HG03139 (cell line): ENCODE measurements around the gene STIL.

ENCODE experiments used
- ATAC-seq: cut with Tn5 transposase; IDR thresholded peaks from one replicate; pipeline ENCODE4 v1.9.1; 2021; ENCODE audit not compliant: unreplicated experiment

Gene STIL

GRCh38 chr1:47238935-47239592 lies 74.9 kb downstream of the STIL start:
- no peak for ATAC-seq

DNA sequence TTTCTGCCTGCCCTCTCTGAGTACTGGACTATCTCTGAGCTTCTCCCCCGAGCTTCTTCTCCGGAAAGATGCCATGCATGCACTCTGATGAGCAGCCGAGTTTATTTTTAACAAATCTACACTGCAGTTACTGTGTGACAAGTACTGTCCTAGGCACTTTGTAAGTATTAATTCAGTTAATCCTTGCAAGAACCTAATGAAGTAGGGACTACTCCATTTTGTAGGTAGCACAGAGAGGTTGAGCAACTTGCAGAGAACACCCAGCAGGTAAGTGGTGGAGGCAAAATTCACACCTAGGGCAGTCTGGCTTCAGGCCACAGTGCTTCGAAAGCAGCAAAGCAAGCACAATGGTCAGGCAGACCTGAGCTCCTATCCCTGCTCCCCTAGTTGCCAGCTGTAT lies 78.1 kb downstream of the STIL start:
- no peak for ATAC-seq

GRCh38 chr1:47235241-47235681 lies 78.7 kb downstream of the STIL start:
- no peak for ATAC-seq

GRCh38 chr1:47233186-47233585 lies 80.8 kb downstream of the STIL start:
- ATAC-seq: no peak

DNA sequence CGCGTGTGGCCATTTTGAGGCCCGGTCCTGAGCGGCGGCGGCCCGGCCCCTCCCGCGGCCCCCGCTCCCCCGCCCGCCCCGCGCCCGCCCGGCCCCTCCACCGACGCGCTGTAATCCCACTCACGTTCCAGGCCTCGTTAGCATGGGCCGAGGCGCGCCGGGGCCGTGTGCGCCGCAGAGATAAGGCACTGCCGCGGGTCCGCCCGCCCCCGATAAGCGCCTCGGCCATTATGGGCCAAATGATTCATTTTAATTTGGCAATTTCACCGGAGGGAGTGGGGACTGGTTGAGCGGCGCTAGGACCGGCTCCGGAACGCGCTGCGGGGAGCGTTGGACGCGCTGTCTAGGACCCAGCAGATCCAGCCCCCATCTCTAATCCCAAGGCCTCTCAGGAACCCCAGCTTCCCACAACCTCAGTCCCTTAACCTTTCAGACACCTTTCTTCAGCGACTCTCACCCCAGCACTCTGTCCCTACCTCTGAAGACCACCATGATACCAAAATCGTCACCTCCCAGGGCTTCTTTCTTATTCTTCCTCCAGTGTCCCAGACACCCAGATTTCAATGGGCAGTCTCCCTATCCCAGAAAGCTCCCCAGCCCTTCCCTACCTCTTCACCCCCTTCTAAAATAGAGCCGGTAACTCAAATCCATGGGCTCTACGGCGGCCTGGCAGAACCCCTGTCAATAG lies 81.6 kb downstream of the STIL start, which contains the start of gene TAL1:
Gene TAL1 (minus strand): TSS at position 39 of the 688 bp plus-strand sequence. CDS start 6,337 bp downstream, outside the sequence.
- no peak for ATAC-seq

GRCh38 chr1:47231301-47232186 lies 82.4 kb downstream of the STIL start:
- no peak for ATAC-seq

GRCh38 chr1:47230692-47231300 lies 83.2 kb downstream of the STIL start:
- no peak for ATAC-seq

DNA sequence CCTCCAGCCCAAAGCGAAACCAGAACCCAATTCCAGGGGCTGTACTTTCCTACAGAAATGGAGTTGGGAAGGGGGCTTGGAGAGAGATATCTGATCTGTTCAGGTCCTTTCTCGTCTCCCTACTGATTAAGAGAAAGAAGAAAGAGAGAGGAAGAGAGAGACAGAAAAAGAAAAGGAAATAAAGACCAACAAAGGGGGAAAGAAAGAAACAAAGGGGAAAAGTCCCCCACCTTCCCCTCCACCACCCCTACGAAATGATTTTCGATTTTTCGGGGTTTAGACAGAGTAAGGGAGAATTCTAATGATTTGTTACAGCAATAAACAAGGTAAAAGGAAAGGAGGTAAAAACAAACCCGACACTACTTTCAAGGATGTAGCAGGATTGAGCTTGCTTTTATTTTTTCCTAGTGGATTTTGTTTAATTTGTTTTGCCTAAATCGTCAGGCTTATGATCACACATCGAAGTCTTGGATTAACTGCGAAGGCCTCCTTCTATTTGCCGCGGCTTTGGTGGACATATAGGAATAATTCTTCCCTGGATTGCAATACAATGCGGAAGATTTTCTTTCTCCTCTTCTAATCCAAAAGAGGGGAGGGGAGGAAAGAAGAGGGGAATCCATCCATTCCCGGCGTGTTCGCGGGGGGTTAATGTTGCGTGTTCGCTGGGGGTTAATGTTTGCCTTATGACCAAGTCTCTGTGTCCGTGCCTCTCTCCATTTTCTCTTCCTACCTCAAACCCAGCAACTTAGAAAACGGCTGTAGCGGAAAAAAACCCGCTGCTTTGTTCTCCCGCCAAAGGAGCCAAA lies 83.9 kb downstream of the STIL start:
- no peak for ATAC-seq

GRCh38 chr1:47229031-47229885 lies 84.7 kb downstream of the STIL start:
- no peak for ATAC-seq

DNA sequence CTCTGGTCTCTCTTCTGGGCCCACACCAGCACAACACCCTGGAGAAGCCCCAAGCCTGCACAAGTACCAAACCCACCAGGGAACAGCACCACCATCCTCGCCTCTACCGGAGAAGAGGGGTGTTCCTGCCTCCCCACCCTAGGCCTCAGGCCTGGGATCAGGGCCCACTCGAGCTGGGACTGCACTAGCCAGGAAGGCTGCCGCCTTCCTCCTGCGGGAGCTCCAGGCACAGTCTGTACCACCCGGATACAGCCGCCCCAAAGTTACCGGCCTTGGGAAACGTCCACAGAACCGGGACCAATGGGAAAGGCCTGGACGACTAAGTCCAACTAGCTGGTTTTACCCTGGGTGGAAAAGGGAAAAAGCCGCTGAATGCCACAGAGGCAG lies 85.3 kb downstream of the STIL start:
- no peak for ATAC-seq

GRCh38 chr1:47227341-47228232 lies 86.4 kb downstream of the STIL start:
- ATAC-seq: no peak

GRCh38 chr1:47226839-47227215 lies 87.1 kb downstream of the STIL start:
- ATAC-seq: no peak

- ATAC-seq: no peak
These were observed 87.7 kb downstream of the STIL start for GRCh38 chr1:47226121-47226838.

DNA sequence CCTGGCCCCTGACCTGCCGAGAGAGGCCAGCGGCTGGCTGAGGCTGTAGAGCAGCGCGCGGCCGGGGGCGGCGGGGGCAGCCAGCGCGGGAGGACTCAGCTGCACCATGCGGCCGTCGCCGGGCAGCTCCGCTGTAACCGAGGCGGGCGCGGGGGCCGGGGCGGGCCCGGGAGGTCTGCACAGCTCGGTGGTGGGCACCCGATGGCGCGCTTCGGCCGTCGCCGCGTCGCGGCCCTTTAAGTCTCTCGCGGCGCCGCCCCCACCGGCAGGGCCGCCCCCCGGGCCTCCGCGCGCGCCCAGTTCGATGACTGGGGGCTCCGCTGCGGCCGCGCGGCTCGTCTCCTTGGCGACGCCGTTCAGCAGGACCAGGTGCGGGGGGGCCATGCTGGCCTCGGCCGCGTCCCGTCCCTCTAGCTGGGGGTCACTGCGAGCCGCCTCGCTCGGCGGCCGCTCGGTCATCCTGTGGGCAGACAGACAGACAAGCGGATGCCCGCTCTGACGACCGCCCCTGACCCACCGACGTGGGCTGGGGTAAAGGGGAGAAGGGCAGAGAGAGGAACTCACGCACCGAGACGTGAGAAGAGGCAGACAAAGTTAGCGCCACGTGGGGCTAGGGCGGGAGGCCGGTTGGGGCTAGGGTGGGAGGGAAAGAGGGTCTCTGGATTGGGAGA lies 88.4 kb downstream of the STIL start:
- ATAC-seq: no peak

DNA sequence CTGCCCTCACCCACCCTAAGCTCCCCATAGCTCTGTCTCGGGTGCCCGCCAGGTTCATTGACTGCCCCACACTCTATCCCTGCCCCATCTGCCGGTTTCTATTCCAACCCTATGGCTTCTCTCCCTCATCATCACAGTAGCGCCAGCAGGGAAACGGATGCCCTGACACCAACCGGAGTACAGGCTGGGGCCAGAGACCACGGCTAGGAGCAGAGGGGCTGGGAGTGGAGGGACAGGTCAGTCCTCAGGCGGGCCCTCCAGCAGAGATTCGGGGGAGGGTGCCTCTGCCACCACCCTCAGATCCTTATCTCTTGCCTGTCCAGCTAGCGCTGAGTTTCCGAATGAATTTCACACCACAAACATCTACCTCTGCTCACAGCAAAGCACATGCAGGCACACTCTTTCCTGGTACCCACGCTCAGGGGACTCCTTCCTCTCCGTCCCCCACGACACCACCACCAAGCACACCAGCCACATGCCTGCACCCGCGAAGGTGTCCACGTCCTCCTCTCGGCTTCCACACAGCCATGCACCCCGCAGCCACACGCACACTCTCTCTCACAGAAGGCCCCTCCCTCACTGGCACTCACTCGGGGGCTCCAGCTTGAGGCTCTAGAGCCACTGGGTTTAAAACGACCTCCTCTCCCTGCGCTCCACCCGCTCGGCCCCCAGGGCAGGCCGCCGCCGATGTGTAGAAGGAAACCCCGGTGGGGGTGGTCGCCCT lies 89.1 kb downstream of the STIL start:
- ATAC-seq: no peak

- ATAC-seq: no peak
These were observed 89.8 kb downstream of the STIL start for GRCh38 chr1:47223921-47224675.
